Stimulated activated CD4-positive, alpha-beta T cell treated with anti-CD3 and anti-CD28 coated beads, Interleukin-12 subunit alpha, Interleukin-12 subunit beta, amount 100 ng/mL, for 48 hours (primary cell): ENCODE data around the gene ADCK2.
"Not testable (repeated sequence)": the region's sequence is repeated elsewhere in the genome, so short reads cannot be mapped to it uniquely, and the experiment has no call there.

Source experiments
- DNase-seq, 3 donors: peaks; one replicate each; pipeline ENCODE4 v3.0.0-alpha.2; 2020; ENCODE audit warnings: low read depth in 2 of 3, low spot score in 1 of 3

The ADCK2 gene

GRCh38 chr7:140673063-140673773 lies 473 bp downstream of the ADCK2 start:
- peak; percentile 15 to 46 (median 27) for DNase-seq

- no peak for DNase-seq
Observed at GRCh38 chr7:140673774-140674155, 1.0 kb downstream of the ADCK2 start.

- no peak for DNase-seq
Observed at GRCh38 chr7:140674356-140674800, 1.6 kb downstream of the ADCK2 start.

- no peak for DNase-seq
Observed at GRCh38 chr7:140674899-140675701, 2.4 kb downstream of the ADCK2 start.

GRCh38 chr7:140675726-140676125 lies 3.0 kb downstream of the ADCK2 start:
- DNase-seq: no peak

- no peak for DNase-seq
Observed at GRCh38 chr7:140676306-140676705, 3.6 kb downstream of the ADCK2 start.

- not testable (repeated sequence) for DNase-seq
Observed at GRCh38 chr7:140676956-140677355, 4.2 kb downstream of the ADCK2 start.

GRCh38 chr7:140677496-140677895 lies 4.8 kb downstream of the ADCK2 start:
- DNase-seq: no peak

GRCh38 chr7:140678081-140678815 lies 5.5 kb downstream of the ADCK2 start:
- DNase-seq: no peak

- no peak for DNase-seq
Observed at GRCh38 chr7:140678816-140679130, 6.0 kb downstream of the ADCK2 start.

- no peak for DNase-seq
Observed at GRCh38 chr7:140679186-140679585, 6.4 kb downstream of the ADCK2 start.

- no peak for DNase-seq
Observed at GRCh38 chr7:140680886-140681285, 8.1 kb downstream of the ADCK2 start.

- no peak for DNase-seq
Observed at GRCh38 chr7:140681766-140682165, 9.0 kb downstream of the ADCK2 start.

- DNase-seq: no peak
Observed at GRCh38 chr7:140683657-140684056, 10.9 kb downstream of the ADCK2 start.

- DNase-seq: no peak
Observed at GRCh38 chr7:140684066-140684950, 11.6 kb downstream of the ADCK2 start.

- no peak for DNase-seq
Observed at GRCh38 chr7:140685407-140686087, 12.8 kb downstream of the ADCK2 start.

GRCh38 chr7:140686921-140687320 lies 14.2 kb downstream of the ADCK2 start:
- DNase-seq: no peak

GRCh38 chr7:140688341-140688740 lies 15.6 kb downstream of the ADCK2 start:
- DNase-seq: no peak

- DNase-seq: no peak
Observed at GRCh38 chr7:140689199-140690152, 16.7 kb downstream of the ADCK2 start.
